Skeletal muscle cell (primary cell): ENCODE results near the gene NBAS.
A peak's percentile ranks its signal among the peaks of the same experiment; 100 is the strongest.

Source experiments
- DNase-seq: peaks from one replicate; pipeline ENCODE4 v3.0.0-alpha.2; 2010; ENCODE audit warnings: low read depth
- H3K4me3 ChIP-seq: 2 replicates; pipeline ENCODE4 v1.5.1; 2011; ENCODE audit warnings: low read depth, mild to moderate bottlenecking, control low read depth, low read length, moderate library complexity

Gene NBAS

DNA sequence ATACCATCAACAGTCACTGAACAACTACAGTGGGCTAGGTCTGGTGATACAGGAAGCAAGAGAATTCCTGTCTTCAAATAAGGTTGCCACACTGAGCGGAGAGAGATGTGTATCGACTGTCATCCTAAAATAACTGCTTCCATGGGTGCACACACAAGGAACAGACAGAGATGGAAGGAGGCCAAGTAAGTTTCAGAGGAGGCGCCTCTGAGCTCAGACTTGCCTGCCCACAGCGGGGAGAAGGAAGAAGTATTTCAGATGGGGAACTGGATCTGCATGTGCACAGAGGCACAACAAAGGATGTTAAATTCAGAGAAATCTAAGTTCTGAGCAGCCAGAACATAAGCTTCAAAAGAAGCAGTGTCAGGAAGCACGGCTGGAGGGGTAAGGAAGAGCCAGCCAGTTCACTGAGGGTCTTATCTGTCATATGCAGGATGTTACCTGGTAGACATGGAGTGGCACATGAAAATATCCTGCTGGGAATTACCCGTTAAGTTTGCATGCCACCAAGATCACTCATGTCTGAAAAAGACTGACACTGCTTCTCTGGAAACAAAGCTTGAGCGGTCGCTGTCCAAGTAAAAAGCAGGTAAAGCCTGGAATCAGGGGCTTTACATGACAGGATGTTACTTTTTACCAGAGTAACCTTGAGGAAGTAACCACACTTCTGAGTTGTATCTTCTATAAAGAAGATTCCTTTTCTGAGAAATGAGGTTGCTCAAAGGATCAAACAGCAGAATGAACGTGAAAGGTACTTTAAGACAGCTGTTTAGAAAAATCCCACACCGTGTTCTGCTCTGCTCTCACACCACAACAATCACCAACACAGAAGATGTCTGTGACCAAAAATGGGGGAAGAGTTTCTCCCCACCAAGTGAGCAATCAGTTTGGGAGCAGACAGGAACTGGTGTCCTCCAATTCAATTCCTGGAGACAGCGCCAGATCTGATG, 260.2 kb downstream of the NBAS start:
- DNase-seq: no peak
- H3K4me3 ChIP-seq: no peak overlapping the region

DNA sequence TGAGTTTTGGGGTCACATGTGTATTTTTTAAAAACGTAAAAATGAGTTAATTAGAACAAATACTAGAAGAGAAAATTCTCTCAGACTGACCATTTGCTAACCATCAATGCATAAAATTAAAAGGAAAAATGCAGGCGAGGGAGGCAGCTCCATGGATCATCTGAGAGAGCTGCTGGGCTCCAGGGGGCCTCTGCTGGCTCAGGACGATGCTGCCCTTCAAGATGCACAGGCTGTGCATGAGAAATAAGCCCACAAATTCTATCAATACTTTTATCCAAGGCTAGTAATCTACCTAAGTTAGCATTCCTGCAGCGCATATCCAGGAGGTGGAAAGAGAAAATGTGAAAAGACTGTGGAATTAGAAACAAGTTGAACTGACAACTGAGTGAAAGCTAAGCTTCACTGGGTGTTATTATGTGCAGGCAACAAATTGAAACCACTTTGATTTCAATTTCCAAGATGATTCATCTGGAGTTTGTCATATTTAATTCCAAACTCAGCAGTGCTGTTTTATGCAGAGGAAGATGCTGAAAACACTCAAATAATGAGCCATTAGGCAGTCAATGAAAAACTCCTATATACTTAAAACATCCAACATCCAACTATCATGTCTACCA, 261.1 kb downstream of the NBAS start:
- no peak overlapping the region for H3K4me3 ChIP-seq
- no peak for DNase-seq

DNA sequence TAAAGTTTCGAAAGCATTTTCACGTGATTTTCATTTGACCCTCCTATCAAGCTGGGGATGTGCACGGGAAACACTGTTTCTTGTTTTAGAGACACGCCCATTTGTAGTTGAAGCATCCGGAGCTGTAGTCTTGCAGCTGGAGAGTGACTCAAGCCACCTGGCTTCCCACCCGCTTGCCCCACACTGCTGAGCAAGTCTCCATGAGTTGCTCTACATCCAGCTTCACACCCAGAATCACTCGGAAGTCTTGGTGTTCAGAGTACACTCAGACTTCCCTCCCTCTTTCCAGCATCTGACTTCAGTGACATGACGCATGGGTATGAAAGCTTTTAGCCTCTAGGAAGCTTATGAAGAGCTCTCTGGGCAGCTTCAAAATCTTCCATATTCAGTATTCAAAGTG, 262.4 kb downstream of the NBAS start:
- peak; percentile 18 for DNase-seq
- H3K4me3 ChIP-seq: no peak overlapping the region

DNA sequence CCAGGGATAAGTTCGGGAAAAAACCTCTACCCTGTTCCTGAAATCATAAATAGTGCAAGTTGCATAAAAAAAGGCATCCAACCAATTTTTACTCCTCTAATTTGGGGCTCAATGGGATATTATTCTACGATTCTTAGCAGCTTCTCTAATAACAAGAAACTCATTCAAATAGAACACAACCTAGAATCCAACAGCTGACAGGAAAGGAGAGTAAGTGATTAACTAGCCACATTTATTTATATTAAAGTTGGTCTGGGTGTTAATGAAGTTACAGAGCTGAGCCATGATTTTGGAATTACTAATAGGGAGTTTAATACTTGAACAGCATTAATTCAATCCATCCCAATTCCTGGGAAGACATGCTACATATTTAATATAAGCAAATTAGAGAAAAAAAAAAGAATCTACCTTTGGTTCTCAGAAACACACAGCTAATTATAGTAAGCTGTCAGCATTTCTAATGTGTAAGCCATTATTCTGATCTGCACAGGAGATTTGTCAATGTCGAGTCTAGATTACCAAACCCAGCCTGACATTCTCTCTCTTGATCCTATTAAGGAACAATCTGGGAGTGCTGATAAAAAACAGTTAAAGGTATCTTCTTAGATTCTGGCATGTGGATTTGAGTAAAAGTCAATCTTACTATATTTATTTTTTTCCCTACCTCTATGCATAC, 267.7 kb downstream of the NBAS start:
- DNase-seq: no peak
- no peak overlapping the region for H3K4me3 ChIP-seq

DNA sequence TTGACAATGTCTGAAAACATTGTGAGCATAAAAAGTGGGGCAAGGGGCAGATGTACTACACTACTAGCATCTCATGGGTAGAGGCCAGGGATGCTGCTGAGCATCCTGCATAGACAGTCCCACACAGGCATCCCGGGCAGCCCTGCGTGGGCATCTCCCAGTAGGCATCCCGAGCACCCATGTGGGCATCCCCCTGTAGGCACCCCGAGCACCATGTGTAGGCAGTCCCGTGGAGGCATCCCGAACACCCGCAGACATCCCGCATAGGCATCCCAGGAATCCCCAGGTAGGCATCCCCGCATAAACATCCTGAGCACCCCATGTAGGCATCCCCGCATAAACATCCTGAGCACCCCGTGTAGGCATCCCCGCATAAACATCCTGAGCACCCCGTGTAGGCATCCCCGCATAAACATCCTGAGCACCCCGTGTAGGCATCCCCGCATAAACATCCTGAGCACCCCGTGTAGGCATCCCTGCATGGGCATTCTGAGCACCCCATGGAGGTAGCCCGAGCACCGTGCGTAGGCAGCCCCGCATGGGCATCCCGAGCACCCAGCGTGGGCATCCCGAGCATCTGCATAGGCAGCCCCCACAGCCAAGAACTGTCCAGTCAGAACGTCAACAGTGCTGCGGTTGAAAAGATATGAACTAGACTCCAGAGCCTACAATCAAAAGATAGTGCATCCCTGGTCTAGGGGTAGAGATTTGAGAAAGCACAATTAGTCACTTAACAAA, 273.5 kb downstream of the NBAS start:
- no peak for DNase-seq
- H3K4me3 ChIP-seq: no peak overlapping the region

DNA sequence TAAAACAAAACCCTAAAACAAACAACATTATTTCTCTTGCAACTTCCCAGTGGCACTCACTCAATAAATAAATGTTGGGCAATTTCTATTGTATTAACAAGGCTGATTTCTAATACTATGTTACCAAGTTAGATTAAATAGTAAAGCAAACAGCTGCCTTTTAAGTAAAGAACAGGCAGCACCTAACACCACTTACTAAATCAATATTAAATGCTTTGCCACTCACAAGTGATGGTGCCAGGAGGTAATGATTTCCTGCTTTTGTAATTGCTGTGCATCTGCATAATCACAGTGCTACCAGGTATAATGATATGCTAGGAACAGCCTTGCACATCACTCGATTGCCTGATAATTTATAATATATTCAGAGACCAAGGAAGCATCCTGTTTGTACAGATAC, 276.5 kb downstream of the NBAS start:
- no peak overlapping the region for H3K4me3 ChIP-seq
- DNase-seq: no peak

DNA sequence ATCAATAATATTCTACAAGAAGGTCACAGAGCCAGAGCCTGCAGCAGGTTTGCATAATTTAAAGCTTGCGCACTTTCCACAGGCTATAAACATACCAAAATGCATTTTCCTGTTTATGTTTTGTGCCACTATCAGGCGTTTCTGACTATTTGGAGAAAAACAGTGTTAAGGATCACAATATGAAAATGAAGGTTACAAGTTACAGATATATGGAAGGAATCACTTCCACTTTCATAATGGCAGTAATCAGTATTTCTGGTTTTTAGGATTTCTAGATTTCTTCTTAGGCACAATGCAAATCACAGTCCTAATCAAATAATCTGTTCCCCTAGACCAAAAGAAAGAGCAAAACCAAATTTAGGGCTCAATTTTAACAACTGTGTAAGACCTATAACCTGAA, 279.5 kb downstream of the NBAS start:
- DNase-seq: no peak
- H3K4me3 ChIP-seq: no peak overlapping the region

DNA sequence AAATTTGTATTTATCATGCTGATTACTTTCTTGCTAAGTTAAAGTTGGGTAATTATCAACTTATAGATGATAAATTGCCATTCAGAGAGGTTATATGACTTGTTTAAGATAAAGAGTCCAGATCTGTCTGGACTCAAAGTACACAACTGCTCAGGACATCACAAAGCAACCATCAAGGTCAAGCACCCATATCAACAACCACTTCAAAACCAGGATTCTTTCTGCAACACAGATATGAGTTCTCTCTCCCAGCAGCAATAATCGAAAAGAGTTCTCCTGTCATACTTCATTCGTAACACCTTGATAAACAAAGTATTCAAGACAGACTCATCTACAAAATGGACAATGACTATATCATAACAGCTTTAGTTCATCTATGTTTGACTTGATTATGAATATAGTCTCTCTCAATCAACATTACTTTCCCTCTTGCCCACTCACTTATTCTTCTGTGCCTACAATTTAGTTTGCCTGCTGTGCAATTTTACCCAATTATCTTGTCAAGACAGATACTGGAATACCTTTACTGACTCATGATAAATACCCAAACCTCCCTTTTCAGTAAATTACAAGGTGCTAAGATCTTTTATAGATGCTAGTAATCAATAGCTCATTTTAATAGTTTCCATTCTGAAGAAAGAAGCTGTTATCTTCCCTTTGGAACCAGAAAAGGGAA, 281.8 kb downstream of the NBAS start:
- no peak overlapping the region for H3K4me3 ChIP-seq
- no peak for DNase-seq

DNA sequence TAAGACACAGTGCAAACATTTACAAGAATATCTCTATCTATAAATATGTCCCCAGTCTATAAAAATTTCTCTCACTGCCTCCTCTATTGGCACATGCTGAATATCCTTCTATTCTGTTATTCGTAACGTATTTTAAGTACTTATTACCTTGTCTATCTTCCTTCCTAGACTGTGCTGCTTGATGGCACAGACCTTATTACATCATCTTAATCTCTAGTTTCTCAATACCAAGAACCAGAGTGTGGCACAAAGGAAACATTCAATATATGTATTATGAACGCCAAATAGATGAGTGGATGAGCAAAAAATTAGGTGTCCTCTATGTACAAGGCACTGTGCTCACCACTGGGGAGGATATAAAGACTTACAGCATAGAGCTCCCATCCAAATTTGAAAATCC, 282.8 kb downstream of the NBAS start:
- DNase-seq: no peak
- H3K4me3 ChIP-seq: no peak overlapping the region

DNA sequence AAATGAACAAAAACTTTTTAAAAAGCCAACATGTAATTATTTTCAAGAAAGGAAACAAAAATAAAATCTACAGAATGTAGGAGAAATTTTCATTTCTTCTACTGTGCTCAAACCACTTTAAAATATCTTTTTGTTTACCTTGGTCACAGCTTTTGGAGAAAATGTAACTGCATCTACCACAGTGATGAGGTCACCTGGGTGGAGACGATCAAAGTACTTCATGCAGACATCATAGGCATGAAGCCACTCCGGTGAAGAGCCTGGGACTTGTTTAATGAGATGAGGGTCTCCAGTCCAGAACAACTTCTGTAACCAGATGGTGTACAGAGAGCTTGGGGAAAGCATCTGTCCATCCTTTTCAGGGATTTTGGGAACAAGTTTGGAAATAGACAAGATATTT, 285.8 kb downstream of the NBAS start:
- DNase-seq: no peak

DNA sequence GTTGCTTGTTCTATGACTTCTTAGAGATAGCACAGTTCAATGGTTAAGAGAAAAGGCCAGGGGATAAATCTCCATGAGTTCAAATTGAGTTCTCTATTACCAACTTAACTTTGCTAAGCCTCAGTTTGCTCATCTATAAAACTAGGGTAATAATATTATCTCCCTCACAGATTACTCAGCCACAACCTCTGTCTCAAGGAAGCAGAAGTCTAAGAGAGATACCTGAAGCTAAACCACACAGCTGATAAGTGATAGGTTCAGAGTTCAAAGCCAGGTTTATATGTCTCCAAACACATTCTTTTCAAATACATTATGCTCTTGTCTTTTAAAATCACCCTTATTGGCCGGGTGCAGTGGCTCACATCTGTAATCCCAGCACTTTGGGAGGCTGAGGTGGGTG, 287.7 kb downstream of the NBAS start:
- DNase-seq: no peak

More for the DNA sequence above, 285.8 kb downstream of the NBAS start:
- no peak overlapping the region for H3K4me3 ChIP-seq

DNA sequence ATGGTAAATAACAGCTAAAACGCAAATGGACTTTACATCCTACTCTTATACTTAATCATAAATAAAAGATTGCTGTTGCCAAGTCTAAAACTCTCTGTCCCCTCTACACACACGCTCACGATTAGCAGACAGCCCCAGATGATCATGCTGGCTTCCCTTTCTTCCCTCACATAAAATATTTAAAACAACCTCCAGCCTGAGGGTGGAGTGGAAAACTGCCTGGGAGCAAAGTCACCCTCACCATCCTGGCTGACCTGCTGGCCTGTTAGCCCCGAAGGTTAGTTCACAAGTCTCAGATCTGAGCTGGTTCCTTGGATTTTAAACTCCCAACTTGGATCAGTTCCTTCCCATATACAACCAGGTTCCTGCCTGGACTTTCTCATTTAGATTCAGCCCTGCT, 288.2 kb downstream of the NBAS start:
- H3K4me3 ChIP-seq: no peak overlapping the region
- no peak for DNase-seq

More for the DNA sequence above, 287.7 kb downstream of the NBAS start:
- no peak overlapping the region for H3K4me3 ChIP-seq

DNA sequence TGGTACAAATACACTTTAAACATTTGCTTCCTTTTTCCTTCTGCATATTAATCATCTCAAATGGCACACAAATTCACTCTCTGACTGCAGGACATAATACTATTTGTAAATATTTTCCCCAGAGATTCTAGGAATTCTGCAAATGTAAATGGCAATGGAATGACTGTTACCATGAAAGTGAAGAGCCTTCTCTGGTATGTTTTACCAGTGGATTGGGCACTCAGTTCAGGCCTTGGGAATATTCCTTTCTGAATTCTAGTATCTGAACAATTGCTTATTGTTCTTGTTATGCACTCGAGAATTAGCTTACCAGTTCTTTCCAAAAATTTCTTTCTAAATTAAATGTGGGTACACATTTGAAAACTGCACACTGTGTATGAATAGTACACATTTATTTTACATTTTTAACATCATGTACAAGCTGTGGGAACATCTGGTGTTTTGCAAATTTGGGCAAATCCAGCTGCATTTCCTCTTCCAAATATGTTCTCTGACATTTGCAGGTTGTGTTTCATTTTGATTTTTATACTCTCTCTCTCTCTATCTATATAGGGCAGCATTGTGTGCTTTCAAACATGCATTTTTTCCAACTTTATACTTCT, 289.1 kb downstream of the NBAS start:
- no peak overlapping the region for H3K4me3 ChIP-seq
- no peak for DNase-seq

DNA sequence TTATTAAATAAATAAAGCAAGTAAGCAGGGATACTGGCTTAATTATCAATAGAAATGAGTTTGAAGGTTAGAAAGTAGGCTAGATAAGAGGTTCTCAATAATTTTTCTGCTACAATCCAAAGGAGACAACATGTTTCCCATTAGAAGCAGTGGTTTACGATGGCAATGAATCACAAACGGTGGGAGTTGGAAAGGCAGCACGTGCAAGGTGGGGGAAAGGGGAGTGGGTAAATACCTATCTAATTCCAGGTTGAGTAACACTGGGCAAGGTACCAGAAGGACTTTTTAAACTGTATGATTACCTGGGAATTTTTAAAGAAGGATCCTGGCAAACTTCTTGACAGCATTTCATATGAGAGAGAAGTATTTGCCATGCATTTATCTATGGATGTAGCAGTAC, 289.9 kb downstream of the NBAS start:
- no peak for DNase-seq
- H3K4me3 ChIP-seq: no peak overlapping the region

DNA sequence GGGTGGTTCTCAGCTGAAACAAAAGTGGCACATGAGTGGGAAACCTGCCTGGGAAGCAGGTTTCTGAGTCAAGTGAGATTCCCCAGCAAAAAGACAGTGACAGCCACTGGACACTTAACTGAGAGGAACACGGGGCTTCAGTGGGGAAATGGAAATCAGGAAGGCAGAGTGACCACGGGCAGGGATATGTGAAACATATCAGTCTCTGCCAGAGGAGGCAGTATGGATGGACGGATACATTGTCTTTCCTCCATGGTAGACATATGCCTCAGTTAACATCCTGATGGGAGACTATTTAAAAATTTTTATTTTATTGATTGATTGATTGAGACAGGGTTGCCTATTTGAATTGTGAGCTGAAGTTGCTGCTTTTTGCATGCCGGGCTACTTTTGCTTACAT, 292.1 kb downstream of the NBAS start:
- DNase-seq: no peak
- no peak overlapping the region for H3K4me3 ChIP-seq

DNA sequence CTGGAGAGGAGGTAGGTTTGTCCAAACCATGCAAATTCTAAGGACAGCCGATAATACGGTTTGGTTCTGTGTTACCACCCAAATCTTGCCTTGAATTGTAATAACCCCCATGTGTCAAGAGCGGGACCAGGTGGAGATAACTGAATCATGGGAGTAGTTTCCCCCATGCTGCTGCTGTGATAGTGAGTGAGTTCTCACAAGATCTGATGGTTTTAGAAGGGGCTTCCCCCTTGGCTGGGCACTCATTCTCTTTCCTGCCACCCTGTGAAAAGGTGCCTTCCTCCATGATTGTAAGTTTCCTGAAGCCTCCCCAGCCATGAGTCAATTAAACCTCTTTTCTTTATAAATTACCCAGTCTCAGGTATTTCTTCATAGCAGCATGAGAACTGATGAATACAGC, 295.2 kb downstream of the NBAS start:
- H3K4me3 ChIP-seq: no peak overlapping the region
- no peak for DNase-seq

DNA sequence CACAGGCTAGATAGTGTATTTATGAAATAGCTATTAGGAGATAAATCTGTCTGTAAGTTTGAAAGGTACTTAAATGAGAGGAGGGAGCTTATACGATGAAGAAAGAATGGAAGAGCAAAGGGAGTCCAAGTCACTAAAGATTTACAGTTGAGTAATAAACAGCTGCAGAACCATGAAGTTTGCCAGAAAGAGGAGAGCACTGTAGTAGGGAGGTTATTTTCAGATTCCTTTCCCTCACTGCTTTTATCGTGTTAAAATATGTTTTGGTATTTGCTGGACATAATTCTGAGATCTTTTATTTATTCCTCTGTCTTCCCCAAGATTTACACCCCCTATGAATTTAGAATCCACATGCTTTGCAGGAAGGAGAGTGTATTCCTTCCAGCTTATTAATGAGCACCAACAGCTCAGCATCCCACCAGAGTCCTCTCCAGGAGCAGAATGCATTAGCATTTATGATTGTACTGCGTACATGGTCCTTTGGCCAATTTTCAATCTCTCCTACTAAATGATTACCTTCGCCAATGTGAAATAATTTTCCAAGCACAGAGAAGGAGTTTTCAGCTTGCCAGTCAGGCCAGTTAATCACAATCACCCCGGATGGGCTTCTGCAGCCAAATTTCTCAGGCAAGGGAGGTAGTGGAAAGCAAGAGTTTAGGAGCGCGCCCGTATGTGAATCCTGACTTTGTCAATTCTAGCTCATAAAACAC, 297.0 kb downstream of the NBAS start:
- H3K4me3 ChIP-seq: no peak overlapping the region
- no peak for DNase-seq

DNA sequence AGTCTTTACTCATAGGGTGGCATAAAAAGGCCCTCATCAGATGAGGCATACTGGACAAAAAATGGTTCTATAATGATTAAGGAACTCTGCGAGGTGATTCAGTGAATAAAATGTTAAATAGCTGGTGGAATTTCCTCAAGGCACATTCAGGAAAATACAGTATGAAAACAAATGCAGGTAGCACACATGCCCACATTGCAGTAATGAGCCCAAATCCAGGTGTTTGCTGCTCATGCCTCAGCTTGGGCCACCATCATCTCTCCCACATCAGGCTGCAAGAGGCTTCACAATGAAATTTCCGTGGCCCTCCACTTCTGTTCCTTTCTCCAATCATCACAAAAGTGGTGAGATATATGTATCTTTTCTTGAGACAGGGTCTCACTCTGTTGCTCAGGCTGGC, 298.3 kb downstream of the NBAS start:
- no peak overlapping the region for H3K4me3 ChIP-seq
- DNase-seq: no peak
